Osteocyte (in vitro differentiated cells): ENCODE results near the gene MINK1. TPM values are rescaled to one million over a fixed set of nuclear protein-coding genes. Genes with fewer than 3 reads are reported as not detected.
A peak's percentile ranks its signal among the peaks of the same experiment; 100 is the strongest.
"Not testable (repeated sequence)": the region's sequence is repeated elsewhere in the genome, so short reads cannot be mapped to it uniquely, and the experiment has no call there.

Experiments used
- DNase-seq: peaks from one replicate; pipeline ENCODE4 v3.0.0; 2021; ENCODE audit warnings: mixed read lengths; ENCODE audit not compliant: unreplicated experiment; ENCODE audit errors: extremely low spot score
- H3K27ac Mint-ChIP-seq: one replicate; pipeline ENCODE4 v1.8.0; 2021; ENCODE audit warnings: mild to moderate bottlenecking, mixed read lengths; ENCODE audit not compliant: unreplicated experiment
- H3K27me3 Mint-ChIP-seq: one replicate; pipeline ENCODE4 v1.8.0; 2021; ENCODE audit warnings: mixed read lengths; ENCODE audit not compliant: unreplicated experiment
- H3K36me3 Mint-ChIP-seq: one replicate; pipeline ENCODE4 v1.8.0; 2021; ENCODE audit warnings: mixed read lengths; ENCODE audit not compliant: unreplicated experiment
- H3K4me1 Mint-ChIP-seq: one replicate; pipeline ENCODE4 v1.8.0; 2021; ENCODE audit warnings: mixed read lengths; ENCODE audit not compliant: unreplicated experiment
- H3K4me3 Mint-ChIP-seq: one replicate; pipeline ENCODE4 v1.8.0; 2021; ENCODE audit warnings: mild to moderate bottlenecking, moderate library complexity, mixed read lengths; ENCODE audit not compliant: unreplicated experiment
- H3K9me3 Mint-ChIP-seq: one replicate; pipeline ENCODE4 v1.8.0; 2021; ENCODE audit warnings: mixed read lengths; ENCODE audit not compliant: unreplicated experiment
- total RNA-seq: library from RNA; stranded (reverse); gene quantifications from 2 replicates; pipeline ENCODE4 v1.2.1, GENCODE V29; 2021
- TF ChIP-seq, protein P1 (sequence below): fragments of 200-600 bp; sonication (generic); IDR thresholded peaks from 2 replicates; pipeline ENCODE4 v1.5.0; 2021; ENCODE audit warnings: antibody characterized with exemption, mild to moderate bottlenecking, moderate library complexity

Gene MINK1
- total RNA-seq, 1 donor from 2014 or later: 93.3 TPM

DNA sequence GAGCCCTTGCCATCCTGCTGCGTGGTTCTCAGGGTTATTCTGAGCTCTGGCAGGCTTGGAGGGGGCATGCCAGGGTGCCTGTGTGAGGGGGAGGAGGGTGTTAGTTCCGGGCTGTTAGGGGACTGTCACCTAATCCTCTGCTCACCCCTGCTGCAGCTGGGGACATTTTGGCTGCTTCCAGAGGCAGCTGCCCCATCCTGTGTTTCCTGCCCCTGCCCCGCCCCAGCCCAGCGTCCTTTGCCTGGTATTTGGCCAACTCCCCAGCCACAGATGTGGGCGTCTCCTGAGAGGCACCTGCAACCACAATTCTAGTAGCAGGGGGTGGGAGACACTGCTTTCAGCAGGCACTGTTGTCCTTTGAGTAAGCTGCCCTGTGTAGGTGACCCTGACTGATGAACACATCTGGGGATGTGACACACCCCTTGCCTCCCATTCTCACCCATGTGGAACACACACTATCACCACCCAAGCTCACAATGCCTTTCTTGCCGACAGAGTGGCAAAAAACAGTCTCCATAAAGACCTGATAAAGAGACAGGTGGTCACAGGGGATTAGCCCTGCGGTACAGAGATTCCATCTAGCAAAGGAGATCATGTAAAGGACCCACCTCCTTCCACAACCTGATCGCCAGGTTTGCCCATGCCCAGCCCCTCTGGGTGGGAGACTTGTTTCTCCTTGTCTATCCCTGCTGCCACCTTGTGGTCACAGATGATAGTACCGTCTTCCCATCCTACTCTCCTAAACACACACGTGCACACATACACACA, 70.1 kb downstream of the MINK1 start, which contains the start of gene CHRNE:
Gene CHRNE, minus strand, starts transcription at position 48 of the 768 bp plus-strand sequence. Its CDS starts 35 bp downstream, at position 13.
- Mint-ChIP-seq H3K27me3 (no peaks in the 10 kb centered on the region), H3K9me3 (no peaks in the 10 kb centered on the region), H3K27ac (no peak within 1 kb of the TSS), H3K4me1 (peaks cover 2% of the 10 kb centered on the region), H3K36me3 (no peaks in the 10 kb centered on the region), H3K4me3 (no peak within 1 kb of the TSS)
- DNase-seq: no peak
- TF ChIP-seq, protein P1, sequence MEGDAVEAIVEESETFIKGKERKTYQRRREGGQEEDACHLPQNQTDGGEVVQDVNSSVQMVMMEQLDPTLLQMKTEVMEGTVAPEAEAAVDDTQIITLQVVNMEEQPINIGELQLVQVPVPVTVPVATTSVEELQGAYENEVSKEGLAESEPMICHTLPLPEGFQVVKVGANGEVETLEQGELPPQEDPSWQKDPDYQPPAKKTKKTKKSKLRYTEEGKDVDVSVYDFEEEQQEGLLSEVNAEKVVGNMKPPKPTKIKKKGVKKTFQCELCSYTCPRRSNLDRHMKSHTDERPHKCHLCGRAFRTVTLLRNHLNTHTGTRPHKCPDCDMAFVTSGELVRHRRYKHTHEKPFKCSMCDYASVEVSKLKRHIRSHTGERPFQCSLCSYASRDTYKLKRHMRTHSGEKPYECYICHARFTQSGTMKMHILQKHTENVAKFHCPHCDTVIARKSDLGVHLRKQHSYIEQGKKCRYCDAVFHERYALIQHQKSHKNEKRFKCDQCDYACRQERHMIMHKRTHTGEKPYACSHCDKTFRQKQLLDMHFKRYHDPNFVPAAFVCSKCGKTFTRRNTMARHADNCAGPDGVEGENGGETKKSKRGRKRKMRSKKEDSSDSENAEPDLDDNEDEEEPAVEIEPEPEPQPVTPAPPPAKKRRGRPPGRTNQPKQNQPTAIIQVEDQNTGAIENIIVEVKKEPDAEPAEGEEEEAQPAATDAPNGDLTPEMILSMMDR: peak; percentile 79

DNA sequence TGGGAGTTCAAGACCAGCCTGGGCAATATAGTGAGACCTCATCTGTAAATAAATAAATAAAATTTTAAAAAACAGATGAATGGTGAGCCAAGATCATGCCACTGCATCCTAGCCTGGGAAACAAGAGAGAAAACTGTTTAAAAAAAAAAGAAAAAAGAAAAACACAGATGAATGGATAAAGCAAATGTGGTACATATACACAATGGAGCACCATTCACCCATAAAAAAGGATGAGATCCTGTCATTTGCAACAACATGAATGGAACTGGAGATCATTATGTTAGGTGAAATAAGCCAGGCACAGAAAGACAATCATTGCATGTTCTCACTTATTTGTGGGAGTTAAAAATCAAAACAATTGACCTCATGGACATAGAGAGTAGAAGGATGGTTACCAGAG, 73.5 kb downstream of the MINK1 start:
- H3K27ac Mint-ChIP-seq, DNase-seq, H3K27me3 Mint-ChIP-seq, H3K9me3 Mint-ChIP-seq, H3K4me3 Mint-ChIP-seq, H3K36me3 Mint-ChIP-seq, H3K4me1 Mint-ChIP-seq: not testable (repeated sequence)

DNA sequence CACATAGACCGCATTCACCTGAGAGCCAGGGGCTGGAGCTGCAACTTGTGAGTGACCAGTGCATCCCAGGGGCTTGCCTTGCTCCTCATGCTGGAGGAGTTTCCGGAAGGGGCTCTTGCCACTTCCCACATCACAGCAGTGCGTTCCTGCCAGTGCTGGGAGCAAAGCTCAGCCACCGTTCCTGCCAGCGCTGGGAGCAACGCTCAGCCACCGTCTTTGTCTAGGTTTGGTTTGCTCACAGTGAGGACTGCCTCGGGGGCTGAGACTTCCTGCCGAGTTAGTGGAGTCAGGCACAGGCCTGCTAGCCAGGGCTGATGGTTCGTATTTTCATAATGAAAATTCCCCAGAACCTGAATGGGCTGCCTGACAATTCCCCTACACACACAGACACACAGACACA, 75.2 kb downstream of the MINK1 start:
- peaks cover 4% of the 10 kb centered on the region for H3K4me1 Mint-ChIP-seq
- H3K9me3 Mint-ChIP-seq: no peaks in the 10 kb centered on the region
- no peak overlapping the region for H3K27ac Mint-ChIP-seq
- TF ChIP-seq, protein P1: no peak
- DNase-seq: no peak
- no peak overlapping the region for H3K4me3 Mint-ChIP-seq
- H3K36me3 Mint-ChIP-seq: no peaks in the 10 kb centered on the region
- H3K27me3 Mint-ChIP-seq: peaks cover 2% of the 10 kb centered on the region

DNA sequence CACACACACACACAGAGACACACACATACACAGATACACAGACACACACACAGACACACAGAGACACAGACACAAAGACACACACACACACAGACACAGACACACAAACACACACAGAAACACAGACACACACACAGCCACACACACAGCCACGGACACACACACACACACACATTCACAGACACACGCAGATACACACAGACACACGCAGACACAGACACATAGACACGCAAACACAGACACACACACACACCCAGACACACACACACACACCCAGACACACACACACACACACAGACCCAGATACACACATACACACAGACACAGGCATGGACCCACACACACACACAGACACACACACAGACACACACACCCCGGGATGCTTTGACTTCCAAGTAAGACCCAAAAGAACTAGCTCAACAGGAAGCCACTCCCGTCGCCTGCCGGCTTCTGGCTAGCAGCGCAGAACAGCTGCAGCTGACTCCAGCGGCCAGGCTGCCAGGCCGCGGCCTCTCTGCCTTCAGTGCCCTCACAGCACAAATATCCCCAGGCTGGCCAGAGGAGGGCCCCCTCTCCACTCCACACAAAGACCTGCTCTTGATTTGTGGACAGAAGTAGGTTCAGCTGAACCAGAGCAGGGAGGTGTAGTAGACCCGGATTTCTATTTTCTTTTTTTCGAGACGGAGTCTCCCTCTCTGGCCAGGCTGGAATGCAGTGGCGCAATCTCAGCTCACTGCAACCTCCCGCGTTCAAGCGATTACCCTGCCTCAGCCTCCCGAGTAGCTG, 75.8 kb downstream of the MINK1 start:
- H3K4me1 Mint-ChIP-seq: peaks cover 2% of the 10 kb centered on the region
- no peak overlapping the region for H3K27ac Mint-ChIP-seq
- TF ChIP-seq, protein P1: peak; percentile 83
- H3K4me3 Mint-ChIP-seq: no peak overlapping the region
- no peaks in the 10 kb centered on the region for H3K36me3 Mint-ChIP-seq
- H3K9me3 Mint-ChIP-seq: no peaks in the 10 kb centered on the region
- H3K27me3 Mint-ChIP-seq: peaks cover 2% of the 10 kb centered on the region
- DNase-seq: peak; percentile 95

DNA sequence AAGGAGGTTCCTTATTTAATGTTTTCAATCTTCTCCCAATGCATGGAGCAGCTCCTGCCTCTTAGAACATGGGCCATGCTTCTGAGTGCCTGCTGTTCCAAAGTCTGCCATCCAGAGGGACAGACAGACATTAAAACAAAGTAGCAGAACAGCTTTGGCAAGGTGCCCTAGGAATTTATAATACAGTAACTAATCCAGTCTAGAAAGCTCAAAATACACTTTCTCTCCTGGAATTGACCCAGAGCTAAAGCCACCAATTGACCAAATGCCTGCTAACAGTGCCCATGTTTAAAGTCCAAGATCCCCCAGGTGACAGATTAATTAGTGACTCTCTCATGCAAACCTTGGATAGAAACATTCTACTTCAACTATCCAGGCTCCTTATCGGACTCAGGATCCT, 80.9 kb downstream of the MINK1 start:
- H3K36me3 Mint-ChIP-seq: no peaks in the 10 kb centered on the region
- H3K4me3 Mint-ChIP-seq: no peak overlapping the region
- TF ChIP-seq, protein P1: no peak
- H3K27me3 Mint-ChIP-seq: peaks cover 2% of the 10 kb centered on the region
- H3K4me1 Mint-ChIP-seq: peaks cover 2% of the 10 kb centered on the region
- H3K9me3 Mint-ChIP-seq: no peaks in the 10 kb centered on the region
- no peak overlapping the region for H3K27ac Mint-ChIP-seq
- no peak for DNase-seq

DNA sequence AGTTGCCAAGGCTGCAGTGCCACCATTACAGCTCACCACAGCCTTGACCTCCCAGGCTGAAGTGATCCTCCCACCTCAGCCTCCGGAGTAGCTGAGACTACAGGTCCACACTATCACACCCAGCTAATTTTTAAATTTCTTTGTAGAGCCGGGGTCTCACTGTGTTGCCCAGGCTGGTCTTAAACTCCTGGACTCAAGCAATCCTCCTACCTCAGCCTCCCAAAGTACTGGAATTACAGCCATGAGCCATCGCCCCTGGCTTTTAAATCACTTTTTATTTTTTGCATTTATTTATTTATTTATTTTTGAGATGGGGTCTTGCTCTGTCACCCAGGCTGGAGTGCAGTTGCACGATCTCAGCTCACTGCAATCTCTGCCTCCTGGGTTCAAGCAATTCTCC, 81.4 kb downstream of the MINK1 start:
- H3K4me1 Mint-ChIP-seq, H3K27ac Mint-ChIP-seq, H3K9me3 Mint-ChIP-seq, H3K36me3 Mint-ChIP-seq, H3K4me3 Mint-ChIP-seq, DNase-seq, H3K27me3 Mint-ChIP-seq: not testable (repeated sequence)
